Keratinocyte (primary cell): ENCODE results near the gene GAA. TPM values are rescaled to one million over a fixed set of nuclear protein-coding genes. Genes with fewer than 3 reads are reported as not detected.

ENCODE experiments used
- DNase-seq: peaks from one replicate; pipeline ENCODE4 v3.0.0-alpha.2; 2011; ENCODE audit warnings: low read depth, missing footprints, low spot score
- FAIRE-seq: peaks from 2 replicates; lab custom pipeline; 2011; peaks lifted over from hg19 to GRCh38; lab: Jason Lieb, UNC
- H2AFZ ChIP-seq: 2 replicates; pipeline ENCODE4 v1.6.0; 2012; ENCODE audit warnings: low read length, control low read depth, inconsistent platforms; ENCODE audit not compliant: control insufficient read depth
- H3K27ac ChIP-seq: 2 replicates; pipeline ENCODE4 v1.5.1; 2011; ENCODE audit warnings: low read length; ENCODE audit not compliant: control insufficient read depth, insufficient read depth
- H3K27me3 ChIP-seq: 3 replicates; pipeline ENCODE4 v1.6.0; 2011; ENCODE audit warnings: low read length; ENCODE audit not compliant: control insufficient read depth, insufficient read depth; ENCODE audit errors: extremely low read depth
- H3K36me3 ChIP-seq, 2 experiments: 2 replicates in 1 of 2; 3 replicates in 1 of 2; pipeline ENCODE4 v1.5.1; 2011; ENCODE audit warnings: low read length in 2 of 2, mild to moderate bottlenecking in 1 of 2; ENCODE audit not compliant: control insufficient read depth in 2 of 2, insufficient read depth in 2 of 2; ENCODE audit errors: extremely low read depth in 1 of 2
- H3K4me1 ChIP-seq: 3 replicates; pipeline ENCODE4 v1.5.1; 2011; ENCODE audit warnings: low read length; ENCODE audit not compliant: control insufficient read depth, insufficient read depth; ENCODE audit errors: extremely low read depth
- H3K4me2 ChIP-seq: 3 replicates; pipeline ENCODE4 v1.6.0; 2011; ENCODE audit warnings: low read depth, low read length; ENCODE audit not compliant: control insufficient read depth, insufficient read depth; ENCODE audit errors: extremely low read depth
- H3K4me3 ChIP-seq, 3 experiments: fragments of 200-600 bp in 1 of 3; sonication (generic) in 1 of 3; 2 replicates in 2 of 3; 3 replicates in 1 of 3; pipeline ENCODE4 v1.5.1; 2011 to 2016; ENCODE audit warnings: low read length in 3 of 3, mild to moderate bottlenecking in 3 of 3, control low read depth in 2 of 3, inconsistent platforms in 1 of 3, low read depth in 1 of 3, mixed read lengths in 1 of 3, mixed run types in 1 of 3, moderate library complexity in 1 of 3; ENCODE audit not compliant: control insufficient read depth in 2 of 3, insufficient read depth in 2 of 3; ENCODE audit errors: extremely low read depth in 1 of 3
- H3K79me2 ChIP-seq: 2 replicates; pipeline ENCODE4 v1.6.0; 2012; ENCODE audit warnings: low read length; ENCODE audit not compliant: control insufficient read depth, insufficient read depth
- H3K9ac ChIP-seq: 3 replicates; pipeline ENCODE4 v1.6.0; 2011; ENCODE audit warnings: low read length; ENCODE audit not compliant: control insufficient read depth, insufficient read depth; ENCODE audit errors: extremely low read depth
- H3K9me1 ChIP-seq: 3 replicates; pipeline ENCODE4 v1.6.0; 2011; ENCODE audit warnings: low read length; ENCODE audit not compliant: control insufficient read depth, insufficient read depth; ENCODE audit errors: extremely low read depth
- H3K9me3 ChIP-seq: 2 replicates; pipeline ENCODE4 v1.5.1; 2012; ENCODE audit warnings: low read depth, low read length; ENCODE audit not compliant: control insufficient read depth
- H4K20me1 ChIP-seq: 3 replicates; pipeline ENCODE4 v1.6.0; 2011; ENCODE audit warnings: low read length; ENCODE audit not compliant: control insufficient read depth, insufficient read depth; ENCODE audit errors: extremely low read depth
- EZH2 ChIP-seq: IDR thresholded peaks from one replicate; pipeline ENCODE4 v1.6.1; 2012; ENCODE audit warnings: inconsistent platforms, mild to moderate bottlenecking, low read length, moderate library complexity
- dilution Hi-C: fragments of 300-500 bp; cut with MboI; formaldehyde crosslinking; loops from one replicate; pipeline ENCODE4 v1.7.0; 2020; ENCODE audit warnings: low sequenced_read_pairs; ENCODE audit not compliant: extremely low pct_ligation_motif_present
- polyA plus RNA-seq, 5 experiments: library from polyadenylated mRNA; depleted of rRNA in 3 of 5; stranded (reverse) in 3 of 5; stranded (forward) in 1 of 5; unstranded in 1 of 5; fragments of >200 nt; gene quantifications; 1 replicate in 1 of 5; 2 replicates in 3 of 5; 3 replicates in 1 of 5; pipeline versions ENCODE4 v1.2.1 to v1.2.3, GENCODE V29; 2011 to 2012; ENCODE audit warnings: missing spikeins in 2 of 5, low read depth in 1 of 5, low replicate concordance in 1 of 5
- TF ChIP-seq, protein P1 (sequence below), 3 experiments: IDR thresholded peaks in 1 of 3; conservative IDR thresholded peaks in 1 of 3; optimal IDR thresholded peaks in 1 of 3; 2 replicates in 2 of 3; 3 replicates in 1 of 3; pipeline versions ENCODE3 to v1.5.1; 2011; ENCODE audit warnings: low read length in 3 of 3, mild to moderate bottlenecking in 3 of 3, moderate library complexity in 2 of 3, control low read depth in 1 of 3, inconsistent platforms in 1 of 3; ENCODE audit not compliant: insufficient read depth in 2 of 3; ENCODE audit errors: extremely low read depth in 1 of 3

The GAA gene
- polyA plus RNA-seq, 1 donor (not counting 4 experiments of a cell fraction or from before 2014, with no cell fraction given) = 3.2 TPM

DNA sequence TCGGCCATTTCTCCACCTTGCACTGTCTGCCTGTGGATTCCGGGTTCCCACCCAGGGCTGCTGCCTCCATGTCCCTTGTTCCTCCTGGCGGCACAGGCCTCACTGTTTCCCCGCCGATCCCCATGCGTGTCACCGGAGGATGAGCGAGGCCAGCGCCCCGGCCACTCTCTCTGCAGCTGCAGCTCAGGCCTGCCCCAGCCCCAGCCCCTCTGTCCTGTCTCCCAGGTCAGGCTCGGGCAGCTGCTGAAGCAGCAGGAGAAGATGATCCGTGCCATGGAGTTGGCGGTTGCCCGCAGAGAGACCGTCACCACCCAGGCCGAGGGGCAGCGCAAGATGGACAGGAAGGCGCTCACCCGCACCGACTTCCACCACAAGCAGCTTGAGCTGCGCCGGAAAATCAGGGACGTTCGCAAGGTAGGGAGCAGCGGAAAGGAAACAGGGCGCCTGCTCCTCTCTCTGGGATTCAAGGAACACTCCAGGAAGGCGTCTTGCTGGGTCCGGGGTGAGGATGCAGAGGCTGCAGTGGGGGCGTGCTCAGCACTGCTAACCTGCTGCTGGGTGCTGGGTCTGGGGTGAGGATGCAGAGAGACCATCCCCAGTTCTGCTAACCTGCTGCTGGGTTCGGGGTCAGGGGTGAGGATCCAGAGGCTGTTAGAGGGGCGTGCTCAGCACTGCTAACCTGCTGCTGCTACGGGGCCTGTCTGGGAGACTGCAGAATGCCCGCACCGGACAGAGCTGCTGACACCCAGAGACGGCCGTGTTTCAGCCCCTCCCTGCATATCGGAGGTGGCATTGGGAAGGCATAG is 6.1 kb upstream of the GAA start:
- no peak overlapping the region for H2AFZ ChIP-seq
- no peaks in the 10 kb centered on the region for H3K27me3 ChIP-seq
- H3K9me1 ChIP-seq = no peaks in the 10 kb centered on the region
- H3K4me3 ChIP-seq = no peak overlapping the region
- no peaks in the 10 kb centered on the region for H3K36me3 ChIP-seq
- DNase-seq (no peak), FAIRE-seq (no peak)
- no peaks in the 10 kb centered on the region for H3K4me1 ChIP-seq
- no peak overlapping the region for H3K27ac ChIP-seq
- no peak overlapping the region for H3K9ac ChIP-seq
- H3K9me3 ChIP-seq = no peaks in the 10 kb centered on the region
- no peak overlapping the region for H3K4me2 ChIP-seq
- no peaks in the 10 kb centered on the region for H4K20me1 ChIP-seq
- dilution Hi-C loops = no loop called here
- no peaks in the 10 kb centered on the region for H3K79me2 ChIP-seq
- TF ChIP-seq, protein P1, sequence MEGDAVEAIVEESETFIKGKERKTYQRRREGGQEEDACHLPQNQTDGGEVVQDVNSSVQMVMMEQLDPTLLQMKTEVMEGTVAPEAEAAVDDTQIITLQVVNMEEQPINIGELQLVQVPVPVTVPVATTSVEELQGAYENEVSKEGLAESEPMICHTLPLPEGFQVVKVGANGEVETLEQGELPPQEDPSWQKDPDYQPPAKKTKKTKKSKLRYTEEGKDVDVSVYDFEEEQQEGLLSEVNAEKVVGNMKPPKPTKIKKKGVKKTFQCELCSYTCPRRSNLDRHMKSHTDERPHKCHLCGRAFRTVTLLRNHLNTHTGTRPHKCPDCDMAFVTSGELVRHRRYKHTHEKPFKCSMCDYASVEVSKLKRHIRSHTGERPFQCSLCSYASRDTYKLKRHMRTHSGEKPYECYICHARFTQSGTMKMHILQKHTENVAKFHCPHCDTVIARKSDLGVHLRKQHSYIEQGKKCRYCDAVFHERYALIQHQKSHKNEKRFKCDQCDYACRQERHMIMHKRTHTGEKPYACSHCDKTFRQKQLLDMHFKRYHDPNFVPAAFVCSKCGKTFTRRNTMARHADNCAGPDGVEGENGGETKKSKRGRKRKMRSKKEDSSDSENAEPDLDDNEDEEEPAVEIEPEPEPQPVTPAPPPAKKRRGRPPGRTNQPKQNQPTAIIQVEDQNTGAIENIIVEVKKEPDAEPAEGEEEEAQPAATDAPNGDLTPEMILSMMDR (optimal IDR thresholded peaks at IDR 0.05 in 1 of 3, IDR thresholded peaks at IDR 0.05 in 1 of 3, conservative IDR thresholded peaks at IDR 0.05 in 1 of 3; ENCODE audit: extremely low read depth in 1 of 3, insufficient read depth in 2 of 3, low read length in 3 of 3) = no peak
- no peak for TF ChIP-seq EZH2

DNA sequence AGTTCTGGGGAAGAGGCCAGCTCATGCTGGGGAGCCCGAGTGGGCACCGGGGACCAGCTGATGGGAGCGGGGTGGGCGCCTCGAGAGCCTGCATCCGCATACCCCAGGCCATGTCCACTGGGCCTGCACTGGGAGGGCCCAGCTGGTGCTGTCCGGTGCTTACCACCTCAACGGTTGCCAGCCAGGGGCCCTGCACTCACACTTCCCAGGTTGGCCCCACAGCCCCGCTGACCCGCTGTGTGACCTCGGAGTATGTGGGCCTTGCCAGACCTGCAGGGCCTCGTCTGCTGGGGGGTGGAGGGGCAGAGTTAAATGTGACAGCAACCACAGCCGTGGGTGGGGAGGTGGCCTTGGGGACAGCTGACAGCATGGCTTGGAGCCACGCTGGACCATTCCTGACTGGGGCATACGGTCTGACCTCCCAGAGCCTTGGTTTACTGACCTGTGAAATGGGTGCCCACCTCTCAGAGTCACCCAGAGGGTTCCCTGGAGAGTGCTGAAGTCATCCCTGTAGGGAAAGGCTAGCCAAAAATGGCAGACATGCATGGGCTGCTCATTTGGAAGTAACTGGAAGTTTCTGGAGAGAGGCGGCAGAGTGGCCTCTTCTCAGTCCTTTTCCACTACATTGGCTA is 5.4 kb upstream of the GAA start:
- dilution Hi-C loops = no loop called here

More for the DNA sequence above, 5.4 kb upstream of the GAA start:
- Histone ChIP-seq H3K4me3 (no peak overlapping the region), H3K27me3 (no peaks in the 10 kb centered on the region), H3K4me1 (no peaks in the 10 kb centered on the region), H3K4me2 (no peak overlapping the region), H3K9me3 (no peaks in the 10 kb centered on the region), H3K79me2 (no peaks in the 10 kb centered on the region), H3K9me1 (no peaks in the 10 kb centered on the region), H3K9ac (no peak overlapping the region), H2AFZ (no peak overlapping the region), H3K27ac (no peak overlapping the region), H4K20me1 (no peaks in the 10 kb centered on the region), H3K36me3 (no peaks in the 10 kb centered on the region)
- FAIRE-seq = no peak
- TF ChIP-seq EZH2 = no peak
- TF ChIP-seq, protein P1 (optimal IDR thresholded peaks at IDR 0.05 in 1 of 3, IDR thresholded peaks at IDR 0.05 in 1 of 3, conservative IDR thresholded peaks at IDR 0.05 in 1 of 3; ENCODE audit: extremely low read depth in 1 of 3, insufficient read depth in 2 of 3, low read length in 3 of 3) = no peak
- no peak for DNase-seq
